A549 (cell line): ENCODE data around the gene CDCA7.

Experiments
- CTCF ChIP-seq: fragments of >200 bp; sonication (Bioruptor Twin); formaldehyde crosslinking; IDR thresholded peaks from 3 replicates; pipeline ENCODE4 v1.5.1; 2016
- HOXA7 ChIP-seq: fragments of 250-450 bp; sonication (Bioruptor Pico); IDR thresholded peaks from 2 replicates; pipeline ENCODE4 v1.5.0; 2020; ENCODE audit warnings: mild to moderate bottlenecking, moderate library complexity
- JUN ChIP-seq, 2 experiments: fragments of >200 bp; sonication (Bioruptor Twin); formaldehyde crosslinking; IDR thresholded peaks; 2 replicates in 1 of 2; 3 replicates in 1 of 2; pipeline ENCODE4 v1.6.1; 2016 to 2017
- JUNB ChIP-seq: fragments of >200 bp; sonication (Bioruptor Twin); formaldehyde crosslinking; IDR thresholded peaks from 2 replicates; pipeline ENCODE4 v1.6.1; 2016
- MAZ ChIP-seq: fragments of 150-350 bp; IDR thresholded peaks from 2 replicates; pipeline ENCODE4 v1.6.1; 2014; ENCODE audit warnings: antibody characterized with exemption, low read depth, low read length, borderline replicate concordance
- MYC ChIP-seq: IDR thresholded peaks from 2 replicates; pipeline ENCODE4 v1.6.1; 2012; ENCODE audit warnings: mild to moderate bottlenecking, inconsistent platforms, low read length, improper control_type of control experiment, borderline replicate concordance
- NR3C1 ChIP-seq: fragments of >200 bp; sonication (Bioruptor Twin); formaldehyde crosslinking; IDR thresholded peaks from 3 replicates; pipeline ENCODE4 v1.6.1; 2017
- POLR2A ChIP-seq: IDR thresholded peaks from 2 replicates; pipeline ENCODE4 v1.6.1; 2012; ENCODE audit warnings: mild to moderate bottlenecking, low read length
- RAD21 ChIP-seq, 2 experiments: fragments of >200 bp in 1 of 2; sonication (Bioruptor Twin) in 1 of 2; formaldehyde crosslinking in 1 of 2; IDR thresholded peaks in 1 of 2; conservative IDR thresholded peaks in 1 of 2; 2 replicates in 1 of 2; 3 replicates in 1 of 2; pipeline ENCODE4 v1.6.1; 2012 to 2018; ENCODE audit warnings: inconsistent platforms in 1 of 2
- REST ChIP-seq: fragments of 200-600 bp; sonication (generic); IDR thresholded peaks from 2 replicates; pipeline ENCODE4 v1.6.1; 2016; ENCODE audit warnings: antibody characterized with exemption, mild to moderate bottlenecking, moderate library complexity
- RNF2 ChIP-seq: fragments of 200-600 bp; sonication (generic); IDR thresholded peaks from 2 replicates; pipeline ENCODE4 v1.6.1; 2016; ENCODE audit warnings: low read depth, mild to moderate bottlenecking, antibody characterized with exemption, moderate library complexity, borderline replicate concordance
- SMC3 ChIP-seq: fragments of >200 bp; sonication (Bioruptor Twin); formaldehyde crosslinking; IDR thresholded peaks from 3 replicates; pipeline ENCODE4 v1.6.1; 2018; ENCODE audit warnings: inconsistent platforms

DNA sequence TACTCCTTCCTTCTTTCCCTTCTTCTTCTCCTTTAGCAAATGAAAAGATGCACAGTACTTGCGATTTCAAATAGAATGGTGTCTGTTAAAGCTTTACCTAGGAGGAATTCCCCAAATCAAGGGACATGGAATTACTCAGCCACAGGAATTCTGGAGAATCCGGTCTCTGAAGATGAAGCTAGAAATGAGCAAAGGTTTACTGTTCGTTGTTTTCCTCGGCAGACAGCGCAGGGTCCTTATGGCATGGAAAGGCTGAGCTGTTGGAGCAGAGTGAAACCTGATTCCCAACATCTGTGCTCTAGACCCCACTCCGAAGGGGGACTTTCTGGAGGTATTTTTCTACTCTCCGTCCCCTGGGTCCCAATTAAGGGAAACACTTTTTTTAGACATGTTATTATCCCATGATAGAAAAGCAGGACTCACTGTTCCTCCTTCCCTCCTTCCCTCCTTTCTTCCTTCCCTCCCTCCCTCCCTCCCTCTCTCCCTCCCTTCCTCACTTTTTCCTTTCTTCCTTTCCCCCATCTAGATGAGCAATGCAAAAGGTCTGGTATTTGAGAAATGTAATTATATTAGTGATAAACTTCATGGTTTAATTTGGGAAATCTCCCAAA lies 47.1 kb downstream of the CDCA7 start:
- TF ChIP-seq SMC3 (no peak), REST (no peak), RNF2 (no peak), CTCF (no peak), JUNB (no peak), MYC (no peak), RAD21 (conservative IDR thresholded peaks at IDR 0.05 in 1 of 2, IDR thresholded peaks at IDR 0.05 in 1 of 2) (no peak), HOXA7 (CRISPR knock-in tag) (no peak), MAZ (no peak), POLR2A (no peak), NR3C1 (no peak), JUN (IDR thresholded peaks at IDR 0.05) (no peak)
